ENCODE data around the gene MYH11.

DNA sequence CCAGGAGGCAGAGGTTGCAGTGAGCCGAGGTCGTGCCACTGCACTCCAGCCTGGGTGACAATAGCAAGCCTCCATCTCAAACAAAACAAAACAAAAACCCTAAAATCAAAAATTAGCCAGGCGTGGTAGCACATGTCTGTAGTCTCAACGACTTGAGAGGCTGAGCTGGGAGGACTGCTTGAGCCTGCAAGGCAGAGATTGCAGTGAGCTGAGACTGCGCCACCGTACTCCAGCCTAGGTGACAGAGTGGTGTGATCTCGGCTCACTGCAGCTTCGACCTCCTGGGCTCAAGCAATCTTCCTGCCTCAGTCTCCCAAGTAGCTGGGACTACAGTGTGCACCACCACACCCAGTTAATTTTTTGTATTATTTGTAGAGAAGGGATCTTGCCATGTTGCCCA is 87.6 kb downstream of the MYH11 start:
- TF ChIP-seq, protein P1, sequence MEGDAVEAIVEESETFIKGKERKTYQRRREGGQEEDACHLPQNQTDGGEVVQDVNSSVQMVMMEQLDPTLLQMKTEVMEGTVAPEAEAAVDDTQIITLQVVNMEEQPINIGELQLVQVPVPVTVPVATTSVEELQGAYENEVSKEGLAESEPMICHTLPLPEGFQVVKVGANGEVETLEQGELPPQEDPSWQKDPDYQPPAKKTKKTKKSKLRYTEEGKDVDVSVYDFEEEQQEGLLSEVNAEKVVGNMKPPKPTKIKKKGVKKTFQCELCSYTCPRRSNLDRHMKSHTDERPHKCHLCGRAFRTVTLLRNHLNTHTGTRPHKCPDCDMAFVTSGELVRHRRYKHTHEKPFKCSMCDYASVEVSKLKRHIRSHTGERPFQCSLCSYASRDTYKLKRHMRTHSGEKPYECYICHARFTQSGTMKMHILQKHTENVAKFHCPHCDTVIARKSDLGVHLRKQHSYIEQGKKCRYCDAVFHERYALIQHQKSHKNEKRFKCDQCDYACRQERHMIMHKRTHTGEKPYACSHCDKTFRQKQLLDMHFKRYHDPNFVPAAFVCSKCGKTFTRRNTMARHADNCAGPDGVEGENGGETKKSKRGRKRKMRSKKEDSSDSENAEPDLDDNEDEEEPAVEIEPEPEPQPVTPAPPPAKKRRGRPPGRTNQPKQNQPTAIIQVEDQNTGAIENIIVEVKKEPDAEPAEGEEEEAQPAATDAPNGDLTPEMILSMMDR (IDR thresholded peaks at IDR 0.05) = no peak
- TF ChIP-seq POLR2A (IDR thresholded peaks at IDR 0.05) = no peak
- TF ChIP-seq POLR2AphosphoS5 (IDR thresholded peaks at IDR 0.05) = no peak

Measured in breast epithelium (tissue), 3 donors.